ENCODE measurements around the gene PALLD. TPM values are rescaled to one million over a fixed set of nuclear protein-coding genes. Genes with fewer than 3 reads are reported as not detected.

The PALLD gene
- total RNA-seq, 1 experiment from 2014 or later: 18.3 TPM

GRCh38 chr4:168711197-168712140 lies 214.6 kb downstream of the PALLD start:
- H3K56ac ChIP-seq (ENCODE audit: insufficient read length, low read depth, low read length): no peak overlapping the region
- H3K9ac ChIP-seq (ENCODE audit: extremely low read depth, insufficient read length, low read length): no peak overlapping the region
- WGBS (ENCODE audit: extremely low coverage, insufficient read length, low lambda C conversion rate): no CpG with 5 or more reads among the region's 11 CpGs
- no peak overlapping the region for H2BK15ac ChIP-seq (ENCODE audit: low read depth, low read length)
- DNase-seq: no peak
- Mint-ChIP-seq H3K9me3 (no peaks in the 10 kb centered on the region; a peak in 1 of 5 replicates), H3K4me1 (peaks cover 9 to 27% of the 10 kb centered on the region in 2 experiments), H3K27ac (no peak overlapping the region), H3K36me3 (ENCODE audit: insufficient read depth in 1 of 3, low read depth in 3 of 3) (no peaks in the 10 kb centered on the region), H3K27me3 (ENCODE audit: low read depth) (peaks cover 27% of the 10 kb centered on the region), H3K4me3 (no peak overlapping the region)
- H3K14ac ChIP-seq (ENCODE audit: insufficient read depth, low read length): no peak overlapping the region
- H3K23me2 ChIP-seq (ENCODE audit: insufficient read length, low read depth, low read length, poor library complexity, severe bottlenecking): no peaks in the 10 kb centered on the region
- no peak overlapping the region for H2AFZ ChIP-seq (ENCODE audit: low read length)
- H4K5ac ChIP-seq (ENCODE audit: insufficient read length, low read depth, low read length): no peak overlapping the region
- no peak overlapping the region for H2AK5ac ChIP-seq (ENCODE audit: insufficient read length, low read length)
- no peak for TF ChIP-seq CTCF (conservative IDR thresholded peaks at IDR 0.05)
- no peak overlapping the region for H2BK5ac ChIP-seq (ENCODE audit: insufficient read length, low read length)
- H3K9me3 ChIP-seq (ENCODE audit: control insufficient read depth, low read depth, low read length): no peaks in the 10 kb centered on the region
- no peaks in the 10 kb centered on the region for H4K20me1 ChIP-seq (ENCODE audit: control insufficient read depth, insufficient read depth, insufficient read length)
- H3K18ac ChIP-seq (ENCODE audit: insufficient read length, low read depth, low read length): no peak overlapping the region
- no peak overlapping the region for H2BK120ac ChIP-seq (ENCODE audit: low read depth, low read length, poor library complexity, severe bottlenecking)
- H3K27me3 ChIP-seq (ENCODE audit: insufficient read depth, low read length): no peaks in the 10 kb centered on the region; the same call in 1 of the 2 replicates
- no peak overlapping the region for H3K4ac ChIP-seq (ENCODE audit: low read depth, low read length)
- H2BK12ac ChIP-seq (ENCODE audit: insufficient read length, low read depth, low read length): no peak overlapping the region
- H4K91ac ChIP-seq (ENCODE audit: insufficient read length, low read depth, low read length): no peak overlapping the region
- no peak overlapping the region for H2BK20ac ChIP-seq (ENCODE audit: low read depth, low read length, poor library complexity, severe bottlenecking)
- H3K4me1 ChIP-seq (ENCODE audit: insufficient read depth, low read length): no peaks in the 10 kb centered on the region
- H3K4me2 ChIP-seq (ENCODE audit: insufficient read depth, insufficient read length, low read length): no peak overlapping the region
- no peak overlapping the region for H3T11ph ChIP-seq (ENCODE audit: low read length)
- no peaks in the 10 kb centered on the region for H3K79me1 ChIP-seq (ENCODE audit: insufficient read depth, low read depth, low read length, poor library complexity, severe bottlenecking)
- H4K8ac ChIP-seq (replicated peaks; ENCODE audit: insufficient read length, low read depth, low read length): no peak overlapping the region
- H3K79me2 ChIP-seq (ENCODE audit: insufficient read depth, low read length): no peaks in the 10 kb centered on the region
- no peak overlapping the region for H3K27ac ChIP-seq (ENCODE audit: insufficient read length, low read depth, low read length)
- no peak overlapping the region for H3K23ac ChIP-seq (ENCODE audit: insufficient read length, low read depth, low read length)

All from H9 (cell line).